Right lobe of liver (tissue), 4 donors: ENCODE data around the gene FAM76B.

ENCODE experiments used
- POLR2A ChIP-seq: fragments of 450-650 bp; IDR thresholded peaks from one replicate; pipeline ENCODE4 v1.6.1; 2017; ENCODE audit warnings: antibody characterized with exemption, mild to moderate bottlenecking
- TF ChIP-seq, protein P1 (sequence below), 4 donors: fragments of 200-600 bp in 3 of 4; fragments of 450-650 bp in 1 of 4; IDR thresholded peaks; one replicate each; pipeline versions ENCODE4 v1.5.1 to v1.8.0; 2016 to 2022; ENCODE audit warnings: antibody characterized with exemption in 4 of 4, mild to moderate bottlenecking in 2 of 4
- donor health status: DM: no; HTN: no; CAD: no.
- donor health status: DM: no; HTN: no; CAD: no.
- donor health status: DM: no; HTN: yes; CAD: no.

DNA sequence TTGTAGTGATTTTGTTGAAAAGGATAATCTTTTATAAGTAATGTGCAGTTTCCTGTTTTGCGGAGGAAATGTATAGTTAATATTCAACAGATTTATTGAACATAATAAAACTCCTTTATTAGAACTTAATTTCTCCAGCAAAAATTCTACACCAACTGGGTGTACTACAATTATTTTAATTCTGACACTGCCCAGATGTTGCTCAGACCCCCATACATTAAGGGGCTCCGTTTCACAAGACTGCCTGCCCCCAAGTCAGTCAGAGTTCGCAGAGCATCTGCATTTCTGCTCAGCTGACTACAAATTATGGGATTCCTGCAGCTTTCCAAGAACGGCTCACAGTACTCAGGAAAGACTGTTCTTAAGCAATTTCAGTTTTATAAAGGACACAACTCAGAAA is 6.9 kb upstream of the FAM76B start:
- TF ChIP-seq, protein P1, sequence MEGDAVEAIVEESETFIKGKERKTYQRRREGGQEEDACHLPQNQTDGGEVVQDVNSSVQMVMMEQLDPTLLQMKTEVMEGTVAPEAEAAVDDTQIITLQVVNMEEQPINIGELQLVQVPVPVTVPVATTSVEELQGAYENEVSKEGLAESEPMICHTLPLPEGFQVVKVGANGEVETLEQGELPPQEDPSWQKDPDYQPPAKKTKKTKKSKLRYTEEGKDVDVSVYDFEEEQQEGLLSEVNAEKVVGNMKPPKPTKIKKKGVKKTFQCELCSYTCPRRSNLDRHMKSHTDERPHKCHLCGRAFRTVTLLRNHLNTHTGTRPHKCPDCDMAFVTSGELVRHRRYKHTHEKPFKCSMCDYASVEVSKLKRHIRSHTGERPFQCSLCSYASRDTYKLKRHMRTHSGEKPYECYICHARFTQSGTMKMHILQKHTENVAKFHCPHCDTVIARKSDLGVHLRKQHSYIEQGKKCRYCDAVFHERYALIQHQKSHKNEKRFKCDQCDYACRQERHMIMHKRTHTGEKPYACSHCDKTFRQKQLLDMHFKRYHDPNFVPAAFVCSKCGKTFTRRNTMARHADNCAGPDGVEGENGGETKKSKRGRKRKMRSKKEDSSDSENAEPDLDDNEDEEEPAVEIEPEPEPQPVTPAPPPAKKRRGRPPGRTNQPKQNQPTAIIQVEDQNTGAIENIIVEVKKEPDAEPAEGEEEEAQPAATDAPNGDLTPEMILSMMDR (IDR thresholded peaks at IDR 0.05) = no peak
- no peak for TF ChIP-seq POLR2A
